Karpas-422 (cell line): ENCODE results near the gene ANXA4. TPM values are rescaled to one million over a fixed set of nuclear protein-coding genes. Genes with fewer than 3 reads are reported as not detected.

ENCODE experiments used
- DNase-seq: peaks from one replicate; pipeline ENCODE4 v3.0.0-alpha.2; 2015
- H2AFZ ChIP-seq: fragments of 200-600 bp; sonication (generic); 2 replicates; pipeline ENCODE4 v1.6.1; 2014; ENCODE audit warnings: antibody characterized with exemption, low read length, mixed read lengths
- H3K27ac ChIP-seq: fragments of 200-600 bp; sonication (generic); 2 replicates; pipeline ENCODE4 v1.5.1; 2014; ENCODE audit warnings: mild to moderate bottlenecking, low read length, moderate library complexity
- H3K27me3 ChIP-seq: fragments of 200-600 bp; sonication (generic); 2 replicates; pipeline ENCODE4 v1.6.1; 2014; ENCODE audit warnings: low read length, mixed read lengths
- H3K36me3 ChIP-seq: fragments of 200-600 bp; sonication (generic); 2 replicates; pipeline ENCODE4 v1.6.1; 2014; ENCODE audit warnings: low read length, mixed read lengths; ENCODE audit not compliant: insufficient read depth
- H3K4me1 ChIP-seq: fragments of 200-600 bp; sonication (generic); 2 replicates; pipeline ENCODE4 v1.6.1; 2014; ENCODE audit warnings: mild to moderate bottlenecking, low read length, mixed read lengths
- H3K4me2 ChIP-seq: fragments of 200-600 bp; sonication (generic); 2 replicates; pipeline ENCODE4 v1.6.1; 2014; ENCODE audit warnings: low read length, low read depth, mild to moderate bottlenecking; ENCODE audit not compliant: poor library complexity, severe bottlenecking
- H3K4me3 ChIP-seq: fragments of 200-600 bp; sonication (generic); 2 replicates; pipeline ENCODE4 v1.5.1; 2014; ENCODE audit warnings: mild to moderate bottlenecking, antibody characterized with exemption, low read length, mixed read lengths
- H3K79me2 ChIP-seq: fragments of 200-600 bp; sonication (generic); 2 replicates; pipeline ENCODE4 v1.6.1; 2014; ENCODE audit warnings: mild to moderate bottlenecking, low read length, mixed read lengths
- H3K9ac ChIP-seq: fragments of 200-600 bp; sonication (generic); 2 replicates; pipeline ENCODE4 v1.6.0; 2014; ENCODE audit warnings: low read length
- H3K9me2 ChIP-seq: fragments of 200-600 bp; sonication (generic), shearing (Covaris generic); replicated peaks from 2 replicates; pipeline ENCODE4 v1.6.0; 2014; ENCODE audit warnings: mild to moderate bottlenecking, low read length, moderate library complexity; ENCODE audit not compliant: insufficient read depth
- H3K9me3 ChIP-seq: fragments of 300-700, 200-600 bp; sonication (generic); 2 replicates; pipeline ENCODE4 v1.6.1; 2014; ENCODE audit warnings: low read length, mixed read lengths
- H4K20me1 ChIP-seq: fragments of 200-600 bp; sonication (generic); 2 replicates; pipeline ENCODE4 v1.6.1; 2014; ENCODE audit warnings: mild to moderate bottlenecking, antibody characterized with exemption, low read length, low read depth; ENCODE audit not compliant: insufficient read depth
- total RNA-seq: library from RNA; depleted of rRNA; stranded (reverse); fragments of >200 nt; shearing (Covaris generic); gene quantifications from 2 replicates; pipeline ENCODE4 v1.2.3, GENCODE V29; 2014; ENCODE audit warnings: low replicate concordance

ANXA4 gene
- total RNA-seq, 1 experiment from 2014 or later, result 1.1 TPM

DNA sequence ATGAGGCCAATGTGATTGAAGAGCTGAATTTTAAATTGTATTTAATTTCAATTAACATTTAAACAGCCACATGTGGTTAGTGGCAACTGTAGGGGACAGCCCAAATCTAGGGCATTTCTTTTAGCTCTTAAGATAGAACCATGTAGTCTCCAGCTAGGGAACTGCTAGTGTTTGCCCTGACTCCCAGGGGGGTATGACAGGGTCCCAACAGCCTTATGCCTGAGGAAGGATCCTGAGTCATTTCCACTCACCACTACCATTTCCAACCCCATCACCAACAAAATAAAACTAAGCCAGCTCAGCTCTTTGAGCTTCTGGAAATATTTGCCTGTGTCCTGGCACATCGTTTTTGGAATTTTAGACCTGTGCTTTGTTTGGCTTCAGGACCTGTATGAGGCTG lies 73.8 kb downstream of the ANXA4 start:
- Histone ChIP-seq H3K9me3 (no peaks in the 10 kb centered on the region), H3K4me1 (no peaks in the 10 kb centered on the region), H4K20me1 (no peaks in the 10 kb centered on the region), H3K79me2 (no peaks in the 10 kb centered on the region), H3K4me3 (no peak overlapping the region), H2AFZ (no peak overlapping the region), H3K36me3 (no peaks in the 10 kb centered on the region), H3K9ac (no peak overlapping the region), H3K4me2 (no peak overlapping the region), H3K27me3 (no peaks in the 10 kb centered on the region), H3K9me2 (no peaks in the 10 kb centered on the region), H3K27ac (no peak overlapping the region)
- DNase-seq, result no peak

DNA sequence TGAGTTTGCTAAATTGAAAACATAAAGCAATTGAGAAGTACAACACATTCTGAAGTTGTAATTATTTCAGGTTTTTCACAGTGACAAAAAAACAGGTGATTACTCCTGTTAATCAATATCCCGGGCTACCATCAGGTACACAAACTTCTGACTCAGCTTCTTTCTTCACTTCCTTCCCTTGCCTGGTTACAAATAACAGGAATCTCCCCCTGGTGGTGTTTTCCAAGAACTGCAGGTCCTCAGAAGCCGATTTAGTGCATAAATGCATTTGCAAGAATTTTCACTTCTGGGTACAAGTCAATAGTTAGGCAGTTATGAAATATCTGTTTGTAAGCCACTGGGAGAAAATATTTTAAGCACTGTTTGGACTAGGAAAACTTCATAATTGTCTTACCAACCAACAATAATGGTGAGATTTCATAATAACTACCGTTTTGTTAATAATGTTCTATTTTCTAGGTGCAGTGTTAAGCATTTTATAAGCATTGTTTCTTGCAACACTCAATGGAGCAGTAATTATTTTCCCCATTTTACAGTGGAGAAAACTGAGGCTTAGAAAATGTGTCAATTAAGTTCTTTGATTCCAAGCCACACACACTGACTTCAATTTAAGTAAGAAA lies 75.1 kb downstream of the ANXA4 start:
- no peaks in the 10 kb centered on the region for H3K79me2 ChIP-seq
- no peaks in the 10 kb centered on the region for H3K36me3 ChIP-seq
- no peak overlapping the region for H3K27ac ChIP-seq
- H3K9me3 ChIP-seq, result no peaks in the 10 kb centered on the region
- H4K20me1 ChIP-seq, result no peaks in the 10 kb centered on the region
- H3K9me2 ChIP-seq, result no peaks in the 10 kb centered on the region
- no peak overlapping the region for H3K4me2 ChIP-seq
- no peaks in the 10 kb centered on the region for H3K27me3 ChIP-seq
- DNase-seq, result peak; percentile 97
- H3K4me1 ChIP-seq, result no peaks in the 10 kb centered on the region
- H2AFZ ChIP-seq, result no peak overlapping the region
- H3K4me3 ChIP-seq, result no peak overlapping the region
- no peak overlapping the region for H3K9ac ChIP-seq

DNA sequence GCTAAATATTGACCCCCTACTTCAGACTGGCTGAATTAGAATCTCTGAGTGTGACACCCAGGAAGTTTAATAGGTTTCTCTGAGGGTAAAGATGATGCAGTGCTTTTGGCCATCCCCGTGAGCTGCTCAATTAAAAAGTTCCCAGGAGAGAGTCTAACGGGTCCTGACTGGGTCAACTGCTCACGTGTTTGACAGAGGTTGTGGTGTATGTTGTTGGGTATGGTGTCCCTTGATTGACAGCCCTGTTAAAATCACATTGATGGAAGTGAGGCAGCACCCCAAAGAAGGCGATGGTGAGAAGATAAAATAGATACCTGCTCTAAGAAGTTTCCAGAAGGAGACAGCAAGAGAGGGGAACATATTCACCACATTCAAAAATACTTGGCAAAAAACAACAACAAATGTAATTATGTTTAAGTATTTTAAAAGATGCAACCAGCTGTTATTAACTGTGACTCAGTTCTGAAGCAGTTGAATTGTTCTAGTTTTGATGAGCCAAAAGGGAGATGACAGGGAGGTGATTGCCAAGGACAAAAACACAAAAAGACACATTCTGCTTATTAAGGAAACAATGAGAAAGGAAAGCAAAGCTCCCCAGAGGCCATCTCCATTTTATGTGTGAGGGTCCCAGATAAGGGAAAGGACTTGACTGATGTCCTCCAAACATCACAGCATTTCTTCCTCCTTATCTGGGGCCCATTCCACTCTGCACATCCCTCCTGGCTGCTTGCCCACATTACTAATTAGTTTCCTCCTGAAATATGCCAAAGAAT lies 76.0 kb downstream of the ANXA4 start:
- H2AFZ ChIP-seq, result no peak overlapping the region
- H3K4me2 ChIP-seq, result no peak overlapping the region
- no peaks in the 10 kb centered on the region for H3K4me1 ChIP-seq
- H3K9me3 ChIP-seq, result no peaks in the 10 kb centered on the region
- H3K36me3 ChIP-seq, result no peaks in the 10 kb centered on the region
- no peaks in the 10 kb centered on the region for H3K79me2 ChIP-seq
- DNase-seq, result no peak
- H3K9ac ChIP-seq, result no peak overlapping the region
- no peaks in the 10 kb centered on the region for H4K20me1 ChIP-seq
- H3K27me3 ChIP-seq, result no peaks in the 10 kb centered on the region
- H3K9me2 ChIP-seq, result no peaks in the 10 kb centered on the region
- H3K27ac ChIP-seq, result no peak overlapping the region
- no peak overlapping the region for H3K4me3 ChIP-seq

DNA sequence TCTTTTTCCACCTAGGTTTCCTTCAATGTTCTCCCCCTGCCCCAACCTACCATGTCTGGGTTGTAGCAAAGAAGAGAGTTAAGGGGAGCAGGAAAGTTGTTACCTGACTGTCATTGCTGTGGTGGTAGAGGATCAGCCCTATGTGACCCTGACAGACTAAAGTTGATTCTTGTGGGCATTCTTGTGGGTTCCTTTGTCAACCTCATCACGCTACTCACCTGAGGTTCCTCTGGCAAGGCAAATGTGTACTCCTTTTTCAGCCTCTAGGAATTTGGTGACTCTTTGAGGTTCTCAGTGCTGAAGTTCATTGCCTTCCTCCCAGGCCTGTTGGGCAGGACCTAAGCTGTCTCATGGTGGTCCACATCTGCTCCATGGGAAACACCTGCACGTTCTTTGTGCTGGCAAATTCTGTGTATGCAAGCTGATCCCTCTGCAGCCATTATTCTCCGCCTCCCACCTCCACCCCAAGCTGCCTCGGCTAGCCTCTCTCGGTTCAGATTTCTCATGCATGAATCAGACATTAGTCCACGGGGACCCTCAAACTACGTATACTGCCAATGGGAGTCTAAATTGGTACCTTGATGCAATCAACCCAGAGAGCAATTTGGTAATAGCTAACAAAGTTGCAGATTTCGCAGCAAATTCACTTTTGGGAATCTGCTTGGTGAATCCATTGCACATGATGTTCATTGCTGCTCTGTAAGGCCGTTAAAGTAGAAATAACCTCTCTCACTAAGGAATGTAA lies 86.0 kb downstream of the ANXA4 start:
- DNase-seq, result no peak
- peaks cover 35% of the 10 kb centered on the region for H3K79me2 ChIP-seq
- no peaks in the 10 kb centered on the region for H3K9me3 ChIP-seq
- no peaks in the 10 kb centered on the region; the same call in 1 of the 2 replicates for H3K36me3 ChIP-seq
- peak overlapping the region; percentile 79 for H3K4me2 ChIP-seq
- no peak overlapping the region for H3K9ac ChIP-seq
- H2AFZ ChIP-seq, result peak overlapping the region; percentile 29; the same call in 1 of the 2 replicates
- H3K4me1 ChIP-seq, result peaks cover 31% of the 10 kb centered on the region
- H3K4me3 ChIP-seq, result no peak overlapping the region
- peaks cover 12% of the 10 kb centered on the region; the same call in 1 of the 2 replicates for H4K20me1 ChIP-seq
- H3K9me2 ChIP-seq, result no peaks in the 10 kb centered on the region
- H3K27ac ChIP-seq, result no peak overlapping the region
- H3K27me3 ChIP-seq, result no peaks in the 10 kb centered on the region

DNA sequence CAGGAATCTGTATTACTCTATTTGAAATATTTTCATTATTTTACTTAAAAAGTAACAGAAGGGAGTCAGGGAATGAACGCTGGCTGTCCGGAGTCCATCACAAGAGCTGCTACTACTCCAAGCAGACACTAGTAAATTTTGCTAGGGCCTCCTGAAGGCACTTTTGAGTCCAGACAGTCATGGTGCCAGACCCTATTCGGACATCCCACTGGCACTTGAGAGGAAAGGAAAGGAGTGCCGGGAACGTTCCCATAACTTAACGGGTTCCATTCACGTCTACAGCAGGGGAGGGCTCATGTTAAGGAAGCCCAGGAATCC lies 87.0 kb downstream of the ANXA4 start:
- peaks cover 2% of the 10 kb centered on the region; the same call in 1 of the 2 replicates for H3K36me3 ChIP-seq
- H3K79me2 ChIP-seq, result peaks cover 44% of the 10 kb centered on the region
- peak overlapping the region; percentile 70 for H2AFZ ChIP-seq
- H4K20me1 ChIP-seq, result peaks cover 12% of the 10 kb centered on the region; the same call in 1 of the 2 replicates
- peak overlapping the region; percentile 45; the same call in 1 of the 2 replicates for H3K27ac ChIP-seq
- H3K9ac ChIP-seq, result peak overlapping the region; percentile 92
- DNase-seq, result no peak
- H3K4me3 ChIP-seq, result peak overlapping the region; percentile 79
- no peaks in the 10 kb centered on the region for H3K27me3 ChIP-seq
- peaks cover 35% of the 10 kb centered on the region for H3K4me1 ChIP-seq
- no peaks in the 10 kb centered on the region for H3K9me2 ChIP-seq
- no peaks in the 10 kb centered on the region for H3K9me3 ChIP-seq
- H3K4me2 ChIP-seq, result peak overlapping the region; percentile 79

DNA sequence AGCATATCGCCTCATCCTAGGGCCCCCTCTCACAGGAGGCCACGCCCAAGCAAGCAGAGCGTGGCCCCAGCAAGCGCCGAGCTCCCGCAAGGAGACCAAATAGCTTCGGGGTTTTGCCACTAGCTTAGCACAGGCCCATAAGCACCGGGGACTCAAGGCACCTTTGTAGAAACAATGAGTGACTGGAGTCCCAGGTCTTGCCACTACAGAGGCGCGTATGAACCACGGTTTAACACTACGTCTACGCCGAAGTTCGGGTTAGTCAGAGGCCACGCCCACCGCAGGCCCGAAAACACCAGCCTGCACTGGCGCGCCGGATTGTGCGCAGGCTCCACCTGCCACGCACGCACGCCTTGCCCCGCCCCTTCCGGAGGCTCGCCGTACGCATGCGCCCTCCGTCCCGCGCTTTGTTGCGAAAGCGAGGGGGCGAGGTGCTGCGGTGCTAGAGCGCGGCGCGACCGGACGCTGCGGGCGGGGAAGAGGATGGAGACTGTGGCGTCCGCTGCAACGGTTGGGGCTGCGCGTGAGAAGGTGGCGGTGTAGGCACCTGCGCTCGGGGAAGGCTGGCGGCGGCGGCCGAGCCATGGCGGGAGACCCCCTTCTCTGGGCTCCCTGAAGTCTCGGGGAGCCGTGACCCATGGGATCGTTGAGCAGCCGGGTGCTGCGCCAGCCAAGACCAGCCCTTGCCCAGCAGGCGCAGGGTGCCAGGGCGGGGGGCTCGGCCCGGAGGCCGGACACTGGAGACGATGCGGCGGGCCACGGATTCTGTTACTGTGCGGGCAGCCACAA lies 87.5 kb downstream of the ANXA4 start, which contains the start of gene GMCL1:
TSS of gene GMCL1 (plus strand) at position 405 of the 789 bp plus-strand sequence. CDS start at position 638, 233 bp downstream.
- DNase-seq, result peak; percentile 100
- H3K9me3 ChIP-seq, result no peaks in the 10 kb centered on the region
- H3K27ac ChIP-seq, result peak within 1 kb of the TSS; percentile 45
- H3K79me2 ChIP-seq, result peaks cover 50% of the 10 kb centered on the region
- peak within 1 kb of the TSS; percentile 70 for H2AFZ ChIP-seq
- H3K9ac ChIP-seq, result peak within 1 kb of the TSS; percentile 92
- peak within 1 kb of the TSS; percentile 79 for H3K4me2 ChIP-seq
- peaks cover 12% of the 10 kb centered on the region; the same call in 1 of the 2 replicates for H4K20me1 ChIP-seq
- H3K9me2 ChIP-seq, result no peaks in the 10 kb centered on the region
- H3K27me3 ChIP-seq, result no peaks in the 10 kb centered on the region
- peak within 1 kb of the TSS; percentile 79 for H3K4me3 ChIP-seq
- peaks cover 40% of the 10 kb centered on the region for H3K4me1 ChIP-seq
- H3K36me3 ChIP-seq, result peaks cover 7% of the 10 kb centered on the region

DNA sequence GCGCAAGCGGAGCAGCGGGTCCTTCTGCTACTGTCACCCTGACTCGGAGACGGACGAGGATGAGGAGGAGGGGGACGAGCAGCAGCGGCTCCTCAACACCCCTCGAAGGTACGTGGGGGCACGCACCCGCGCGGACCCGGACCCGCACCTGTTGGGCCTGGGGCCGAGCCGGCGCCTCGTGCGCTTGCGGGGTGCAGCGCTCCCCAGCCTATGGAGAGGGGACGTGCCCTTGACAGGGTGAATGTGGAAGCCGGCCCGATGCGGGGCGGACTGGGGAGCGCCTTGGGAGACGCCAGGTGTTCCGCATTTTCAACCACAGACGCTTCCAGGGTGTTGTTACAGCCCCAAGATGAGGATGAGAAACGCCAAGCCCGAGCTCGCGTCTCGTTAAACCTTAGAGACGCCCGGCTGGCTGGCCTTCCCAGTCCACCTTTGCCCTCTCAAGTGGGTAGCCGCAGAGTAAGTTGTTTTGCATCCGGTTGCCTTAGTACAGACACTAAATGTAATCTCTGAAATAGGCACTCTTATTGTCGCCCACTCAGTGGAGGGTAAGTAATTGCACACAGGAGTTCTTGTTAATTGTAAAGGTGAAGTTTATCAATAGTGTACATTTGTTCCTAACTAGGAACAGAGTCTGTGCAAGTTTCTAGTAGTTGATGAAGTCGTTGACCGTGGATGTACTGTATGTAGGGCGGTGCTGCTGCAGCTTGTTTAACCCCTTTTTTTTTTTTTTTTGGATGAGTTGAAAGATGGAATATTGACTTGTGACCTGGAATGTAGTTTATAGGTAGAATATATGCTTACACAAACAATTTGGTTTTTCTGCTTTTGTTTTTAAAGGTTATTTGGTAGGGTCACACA lies 88.3 kb downstream of the ANXA4 start:
- Histone ChIP-seq H3K79me2 (peaks cover 58% of the 10 kb centered on the region), H2AFZ (peak overlapping the region; percentile 25; the same call in 1 of the 2 replicates), H3K9ac (peak overlapping the region; percentile 92), H3K4me3 (peak overlapping the region; percentile 79), H4K20me1 (peaks cover 12% of the 10 kb centered on the region; the same call in 1 of the 2 replicates), H3K36me3 (peaks cover 10% of the 10 kb centered on the region), H3K9me2 (no peaks in the 10 kb centered on the region), H3K9me3 (no peaks in the 10 kb centered on the region), H3K27me3 (no peaks in the 10 kb centered on the region), H3K27ac (peak overlapping the region; percentile 33), H3K4me1 (peaks cover 49% of the 10 kb centered on the region), H3K4me2 (peak overlapping the region; percentile 79)
- DNase-seq, result peak; percentile 76
